Mononuclear cell (primary cell): ENCODE results near the gene UTP25. TPM values are rescaled to one million over a fixed set of nuclear protein-coding genes. Genes with fewer than 3 reads are reported as not detected.
"Not testable (repeated sequence)": the region's sequence is repeated elsewhere in the genome, so short reads cannot be mapped to it uniquely, and the experiment has no call there.

Experiments
- H3K27me3 ChIP-seq: 2 replicates; pipeline ENCODE4 v1.6.0; 2011; ENCODE audit warnings: low read length, control low read depth; ENCODE audit not compliant: insufficient read depth
- H3K4me1 ChIP-seq: 2 replicates; pipeline ENCODE4 v1.5.1; 2011; ENCODE audit warnings: mild to moderate bottlenecking, low read length, control low read depth; ENCODE audit not compliant: insufficient read depth
- H3K4me3 ChIP-seq: 2 replicates; pipeline ENCODE4 v1.5.1; 2011; ENCODE audit warnings: mild to moderate bottlenecking, low read length, moderate library complexity
- H3K9me3 ChIP-seq: 2 replicates; pipeline ENCODE4 v1.5.1; 2011; ENCODE audit warnings: low read depth, mild to moderate bottlenecking, control low read depth, low read length
- total RNA-seq: library from RNA; depleted of rRNA; stranded (reverse); fragments of >200 nt; gene quantifications from one replicate; pipeline ENCODE4 v1.2.3, GENCODE V29; 2012

The UTP25 gene
- total RNA-seq, 1 donor, result 9.3 TPM

GRCh38 chr1:209901211-209901610 is 73.4 kb downstream of the UTP25 start:
- no peaks in the 10 kb centered on the region for H3K9me3 ChIP-seq
- H3K4me3 ChIP-seq, result no peak overlapping the region
- H3K4me1 ChIP-seq, result no peaks in the 10 kb centered on the region
- no peaks in the 10 kb centered on the region for H3K27me3 ChIP-seq

GRCh38 chr1:209904774-209905173 is 77.0 kb downstream of the UTP25 start:
- H3K4me1 ChIP-seq, H3K4me3 ChIP-seq, H3K27me3 ChIP-seq, H3K9me3 ChIP-seq: not testable (repeated sequence)

Other genes with a start within 250 kb of the UTP25 start
- gene CAMK1G, start 244.3 kb upstream of the UTP25 start, total RNA-seq, result 0.10 TPM
- gene LAMB3, start 175.5 kb upstream of the UTP25 start, total RNA-seq, result 12.4 TPM
- 1,987 TPM for gene G0S2, start 152.6 kb upstream of the UTP25 start, total RNA-seq
- 0.10 TPM for gene HSD11B1, start 123.1 kb upstream of the UTP25 start, total RNA-seq
- gene TRAF3IP3, start 71.9 kb upstream of the UTP25 start, total RNA-seq, result 92.5 TPM
- gene C1orf74, start 43.4 kb upstream of the UTP25 start, total RNA-seq, result 1.0 TPM
- gene IRF6, start 21.8 kb upstream of the UTP25 start, total RNA-seq, result 0.94 TPM
- gene SYT14, start 110.2 kb downstream of the UTP25 start, total RNA-seq, result under 0.01 TPM